Measurements from ENCODE around the gene SLC39A11. TPM values are rescaled to one million over a fixed set of nuclear protein-coding genes. Genes with fewer than 3 reads are reported as not detected.

The SLC39A11 gene
- total RNA-seq, 1 experiment from 2014 or later, result 15.2 TPM

- no peak overlapping the region for H3K56ac ChIP-seq (ENCODE audit: insufficient read length, low read depth, low read length)
- no peak for DNase-seq
- no peaks in the 10 kb centered on the region for H3K27me3 ChIP-seq (ENCODE audit: insufficient read depth, low read length)
- H2BK12ac ChIP-seq (ENCODE audit: insufficient read length, low read depth, low read length), result no peak overlapping the region
- no peak overlapping the region for H3K27ac ChIP-seq (ENCODE audit: insufficient read length, low read depth, low read length)
- no peaks in the 10 kb centered on the region for H3K9me3 ChIP-seq (ENCODE audit: control insufficient read depth, low read depth, low read length)
- no peak overlapping the region for H4K5ac ChIP-seq (ENCODE audit: insufficient read length, low read depth, low read length)
- no peak overlapping the region for H2BK15ac ChIP-seq (ENCODE audit: low read depth, low read length)
- H3K23ac ChIP-seq (ENCODE audit: insufficient read length, low read depth, low read length), result no peak overlapping the region
- no peak overlapping the region for H3K9ac ChIP-seq (ENCODE audit: extremely low read depth, insufficient read length, low read length)
- WGBS (ENCODE audit: extremely low coverage, insufficient read length, low lambda C conversion rate), result no CpG with 5 or more reads among the region's 12 CpGs
- no peaks in the 10 kb centered on the region for H3K23me2 ChIP-seq (ENCODE audit: insufficient read length, low read depth, low read length, poor library complexity, severe bottlenecking)
- no peaks in the 10 kb centered on the region for H3K27me3 Mint-ChIP-seq (ENCODE audit: low read depth)
- H3K4ac ChIP-seq (ENCODE audit: low read depth, low read length), result no peak overlapping the region
- H2BK120ac ChIP-seq (ENCODE audit: low read depth, low read length, poor library complexity, severe bottlenecking), result no peak overlapping the region
- H3K9me3 Mint-ChIP-seq, result peaks cover 5 to 7% of the 10 kb centered on the region in 2 experiments
- H2BK5ac ChIP-seq (ENCODE audit: insufficient read length, low read length), result no peak overlapping the region
- no peaks in the 10 kb centered on the region for H3K79me1 ChIP-seq (ENCODE audit: insufficient read depth, low read depth, low read length, poor library complexity, severe bottlenecking)
- no peak overlapping the region for H3K18ac ChIP-seq (ENCODE audit: insufficient read length, low read depth, low read length)
- no peak overlapping the region for H2AK5ac ChIP-seq (ENCODE audit: insufficient read length, low read length)
- H4K8ac ChIP-seq (replicated peaks; ENCODE audit: insufficient read length, low read depth, low read length), result no peak overlapping the region
- H3K4me2 ChIP-seq (ENCODE audit: insufficient read depth, insufficient read length, low read length), result no peak overlapping the region
- no peaks in the 10 kb centered on the region for H3K79me2 ChIP-seq (ENCODE audit: insufficient read depth, low read length)
- H3K14ac ChIP-seq (ENCODE audit: insufficient read depth, low read length), result no peak overlapping the region
- no peak for TF ChIP-seq CTCF (conservative IDR thresholded peaks at IDR 0.05)
- peaks cover 0 to 2% (median 2%) of the 10 kb centered on the region in 3 experiments; a peak in 1 of 7 replicates for H3K36me3 Mint-ChIP-seq (ENCODE audit: insufficient read depth in 1 of 3, low read depth in 3 of 3)
- no peak overlapping the region for H3T11ph ChIP-seq (ENCODE audit: low read length)
- H3K4me1 Mint-ChIP-seq, result peaks cover 9 to 11% of the 10 kb centered on the region in 2 experiments
- H3K27ac Mint-ChIP-seq, result peak overlapping the region in 1 of 3 experiments; percentile 70; a peak in 2 of 7 replicates
- no peaks in the 10 kb centered on the region for H3K4me1 ChIP-seq (ENCODE audit: insufficient read depth, low read length)
- H2BK20ac ChIP-seq (ENCODE audit: low read depth, low read length, poor library complexity, severe bottlenecking), result no peak overlapping the region
- no peak overlapping the region for H3K4me3 Mint-ChIP-seq
- H2AFZ ChIP-seq (ENCODE audit: low read length), result no peak overlapping the region
- no peak overlapping the region for H4K91ac ChIP-seq (ENCODE audit: insufficient read length, low read depth, low read length)
- no peaks in the 10 kb centered on the region for H4K20me1 ChIP-seq (ENCODE audit: control insufficient read depth, insufficient read depth, insufficient read length)
Observed at GRCh38 chr17:72976971-72977770, 115.3 kb downstream of the SLC39A11 start.
